ENCODE measurements around the gene ABCC10.
"Not testable (repeated sequence)": the region's sequence is repeated elsewhere in the genome, so short reads cannot be mapped to it uniquely, and the experiment has no call there.

Gene ABCC10

DNA sequence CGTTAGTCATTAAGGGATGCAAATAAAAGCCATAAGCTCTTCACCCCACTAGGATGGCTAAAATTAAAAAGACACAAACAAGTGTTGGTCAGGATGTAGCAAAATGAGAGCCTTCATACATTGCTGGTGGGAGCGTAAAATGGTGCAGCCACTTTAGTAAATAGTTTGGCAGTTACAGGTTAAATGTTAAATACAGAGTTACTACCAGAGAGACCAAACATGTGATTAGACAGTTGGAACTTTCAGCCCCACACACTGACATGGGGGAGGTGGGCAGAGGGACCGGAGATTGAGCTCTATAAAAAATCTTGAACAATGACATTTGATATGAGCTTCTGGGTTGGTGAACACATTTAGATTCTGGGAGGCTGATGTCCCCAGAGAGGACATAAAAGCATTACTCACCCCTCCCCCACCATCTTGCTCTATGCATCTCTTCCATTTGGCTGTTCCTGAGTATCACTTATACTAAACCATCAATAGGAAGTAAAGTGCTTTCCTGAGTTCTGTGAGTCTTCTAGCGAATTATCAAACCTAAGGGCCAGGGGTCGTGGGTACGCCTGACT, 37.5 kb upstream of the ABCC10 start:
- no peak for DNase-seq (ENCODE audit: insufficient read length, low spot score)
- no peak for FAIRE-seq
- TF ChIP-seq, protein P1, sequence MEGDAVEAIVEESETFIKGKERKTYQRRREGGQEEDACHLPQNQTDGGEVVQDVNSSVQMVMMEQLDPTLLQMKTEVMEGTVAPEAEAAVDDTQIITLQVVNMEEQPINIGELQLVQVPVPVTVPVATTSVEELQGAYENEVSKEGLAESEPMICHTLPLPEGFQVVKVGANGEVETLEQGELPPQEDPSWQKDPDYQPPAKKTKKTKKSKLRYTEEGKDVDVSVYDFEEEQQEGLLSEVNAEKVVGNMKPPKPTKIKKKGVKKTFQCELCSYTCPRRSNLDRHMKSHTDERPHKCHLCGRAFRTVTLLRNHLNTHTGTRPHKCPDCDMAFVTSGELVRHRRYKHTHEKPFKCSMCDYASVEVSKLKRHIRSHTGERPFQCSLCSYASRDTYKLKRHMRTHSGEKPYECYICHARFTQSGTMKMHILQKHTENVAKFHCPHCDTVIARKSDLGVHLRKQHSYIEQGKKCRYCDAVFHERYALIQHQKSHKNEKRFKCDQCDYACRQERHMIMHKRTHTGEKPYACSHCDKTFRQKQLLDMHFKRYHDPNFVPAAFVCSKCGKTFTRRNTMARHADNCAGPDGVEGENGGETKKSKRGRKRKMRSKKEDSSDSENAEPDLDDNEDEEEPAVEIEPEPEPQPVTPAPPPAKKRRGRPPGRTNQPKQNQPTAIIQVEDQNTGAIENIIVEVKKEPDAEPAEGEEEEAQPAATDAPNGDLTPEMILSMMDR (IDR thresholded peaks at IDR 0.05; ENCODE audit: insufficient read depth, missing control alignments), result no peak

DNA sequence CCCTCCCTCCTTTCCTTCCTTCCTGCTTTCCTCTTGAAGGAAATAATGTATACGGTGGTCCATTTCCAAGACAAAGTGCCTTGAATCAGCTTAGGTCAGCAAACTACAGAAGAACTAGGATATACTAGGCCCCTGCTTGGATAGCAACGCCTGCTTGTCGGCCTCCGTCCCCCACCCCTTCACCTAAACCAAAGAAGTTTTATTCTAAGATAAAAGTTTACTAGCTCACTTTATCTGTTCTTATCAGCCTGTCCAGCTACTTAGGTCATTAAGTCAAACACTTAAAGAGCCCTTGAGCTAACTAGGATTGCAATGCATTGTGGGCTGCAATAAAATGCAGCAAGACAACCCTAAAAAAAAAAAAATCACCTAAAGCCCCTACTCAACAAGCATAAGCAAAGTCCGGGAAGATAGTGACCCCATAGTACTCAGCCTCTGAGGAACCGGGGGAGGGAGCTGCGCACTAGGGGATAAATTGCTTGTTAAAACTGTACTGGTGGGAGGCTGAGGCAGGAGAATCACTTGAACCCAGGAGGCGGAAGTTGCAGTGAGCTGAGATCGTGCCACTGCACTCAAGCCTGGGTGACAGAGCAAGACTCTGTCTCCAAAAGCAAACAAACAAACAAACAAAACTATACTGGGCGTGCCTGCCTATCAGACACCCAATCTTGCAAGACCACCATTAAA, 36.4 kb upstream of the ABCC10 start:
- DNase-seq (ENCODE audit: insufficient read length, low spot score); FAIRE-seq: not testable (repeated sequence)

DNA sequence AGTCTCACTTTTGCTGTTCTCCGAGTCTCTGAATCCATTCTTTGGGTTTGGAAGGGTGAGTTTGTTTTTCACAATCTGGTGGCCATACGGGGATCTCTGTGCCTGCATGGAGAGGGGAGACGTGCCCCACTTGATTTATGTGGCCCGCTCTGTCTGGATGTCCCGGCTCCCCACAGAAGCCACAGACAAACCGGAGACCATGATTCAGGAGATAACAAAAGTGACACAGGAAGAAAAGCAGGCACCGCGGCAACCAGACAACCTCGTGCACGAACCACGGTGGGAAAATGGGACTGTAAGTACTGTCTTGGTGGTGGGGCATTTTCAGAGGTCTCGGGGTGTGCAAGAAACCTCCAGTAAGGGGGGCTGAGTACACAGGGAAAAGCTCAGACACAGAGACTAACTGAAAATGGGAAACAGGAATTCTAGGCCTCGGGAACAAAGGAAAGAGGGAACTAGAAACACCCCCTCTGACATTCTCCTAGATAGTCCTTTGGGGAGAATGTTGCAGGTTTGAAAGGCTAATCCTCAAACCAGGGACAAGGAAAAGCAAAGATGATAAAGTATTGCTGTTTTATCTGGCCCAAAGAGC, 35.8 kb upstream of the ABCC10 start:
- TF ChIP-seq, protein P1 (IDR thresholded peaks at IDR 0.05; ENCODE audit: insufficient read depth, missing control alignments), result no peak
- DNase-seq (ENCODE audit: insufficient read length, low spot score) (no peak), FAIRE-seq (no peak)

DNA sequence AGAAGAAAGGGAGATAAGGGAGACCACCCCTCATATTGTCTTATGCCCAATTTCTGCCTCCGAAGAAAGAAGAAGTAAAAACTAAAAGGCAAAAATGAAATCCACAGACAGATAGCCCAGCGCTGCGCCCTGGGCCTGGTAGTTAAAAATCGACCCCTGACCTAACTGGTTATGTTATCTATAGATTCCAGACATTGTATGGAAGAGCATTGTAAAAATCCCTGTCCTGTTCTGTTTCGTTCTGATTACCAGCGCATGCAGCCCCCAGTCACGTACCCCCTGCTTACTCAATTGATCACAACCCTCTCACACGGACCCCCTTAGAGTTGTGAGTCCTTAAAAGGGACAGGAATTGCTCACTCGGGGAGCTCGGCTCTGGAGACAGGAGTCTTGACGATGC, 34.2 kb upstream of the ABCC10 start:
- DNase-seq (ENCODE audit: insufficient read length, low spot score); FAIRE-seq: not testable (repeated sequence)

DNA sequence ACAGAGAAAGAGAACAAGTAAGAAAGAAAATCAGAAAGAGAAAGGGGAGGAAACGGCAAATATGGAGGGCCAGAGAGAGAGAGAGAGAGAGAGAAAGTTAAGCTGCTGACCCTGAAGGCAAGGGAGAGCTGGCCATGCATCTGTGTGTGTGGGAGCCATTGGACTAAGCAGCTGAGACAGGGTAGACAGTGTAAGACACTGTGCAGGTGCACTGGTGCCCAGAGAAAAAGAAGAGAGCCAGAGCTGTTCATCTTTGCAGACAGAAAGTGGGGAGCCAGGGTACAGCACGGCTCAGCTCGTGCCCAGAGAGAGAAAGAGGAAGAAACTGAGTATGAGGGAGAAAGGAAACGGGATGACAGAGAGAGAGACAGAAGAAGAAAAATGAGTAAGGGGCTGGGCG, 33.7 kb upstream of the ABCC10 start:
- DNase-seq (ENCODE audit: insufficient read length, low spot score) (no peak), FAIRE-seq (no peak)
- TF ChIP-seq, protein P1 (IDR thresholded peaks at IDR 0.05; ENCODE audit: insufficient read depth, missing control alignments), result no peak

DNA sequence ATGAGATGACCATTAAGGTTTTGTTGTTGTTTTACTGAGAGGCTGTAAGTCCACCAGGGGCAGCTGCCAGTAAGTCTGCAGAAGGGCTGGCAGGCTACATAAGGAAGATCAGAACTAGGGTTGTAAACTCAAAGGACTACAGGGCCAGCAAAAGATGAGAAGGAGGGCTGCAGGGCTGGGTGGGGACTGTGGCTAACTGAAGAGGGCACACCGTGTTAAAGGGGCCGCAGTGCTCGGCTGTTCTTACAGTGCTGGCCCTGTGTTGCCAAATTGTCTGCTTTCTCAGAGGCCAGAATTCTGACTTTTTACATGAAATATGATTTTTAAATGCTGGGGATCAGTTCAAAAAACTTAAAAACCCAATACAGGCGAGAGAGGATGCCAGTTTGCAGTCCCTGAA, 32.4 kb upstream of the ABCC10 start:
- no peak for DNase-seq (ENCODE audit: insufficient read length, low spot score)
- TF ChIP-seq, protein P1 (IDR thresholded peaks at IDR 0.05; ENCODE audit: insufficient read depth, missing control alignments), result no peak
- no peak for FAIRE-seq

DNA sequence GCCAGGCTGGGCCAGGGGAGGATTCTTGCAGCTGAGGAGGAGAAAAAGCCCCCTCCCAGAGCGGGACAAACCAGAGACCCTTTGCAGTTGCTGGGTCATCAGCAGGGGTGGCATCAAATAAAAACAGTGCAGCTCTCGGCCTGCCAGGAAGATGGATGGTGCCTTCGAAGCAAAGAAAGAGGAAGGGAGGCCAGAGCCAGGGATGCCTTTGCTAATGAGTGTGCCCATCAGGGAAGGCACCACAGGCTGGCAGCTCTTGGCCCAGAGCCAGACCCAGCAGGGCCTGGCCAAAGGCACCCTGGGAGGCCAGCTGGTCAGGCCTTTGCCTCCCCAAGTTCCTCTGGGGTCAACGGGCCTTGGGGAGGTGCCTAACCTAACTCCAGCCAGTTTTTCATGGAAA, 31.6 kb upstream of the ABCC10 start:
- no peak for FAIRE-seq
- TF ChIP-seq, protein P1 (IDR thresholded peaks at IDR 0.05; ENCODE audit: insufficient read depth, missing control alignments), result no peak
- no peak for DNase-seq (ENCODE audit: insufficient read length, low spot score)

DNA sequence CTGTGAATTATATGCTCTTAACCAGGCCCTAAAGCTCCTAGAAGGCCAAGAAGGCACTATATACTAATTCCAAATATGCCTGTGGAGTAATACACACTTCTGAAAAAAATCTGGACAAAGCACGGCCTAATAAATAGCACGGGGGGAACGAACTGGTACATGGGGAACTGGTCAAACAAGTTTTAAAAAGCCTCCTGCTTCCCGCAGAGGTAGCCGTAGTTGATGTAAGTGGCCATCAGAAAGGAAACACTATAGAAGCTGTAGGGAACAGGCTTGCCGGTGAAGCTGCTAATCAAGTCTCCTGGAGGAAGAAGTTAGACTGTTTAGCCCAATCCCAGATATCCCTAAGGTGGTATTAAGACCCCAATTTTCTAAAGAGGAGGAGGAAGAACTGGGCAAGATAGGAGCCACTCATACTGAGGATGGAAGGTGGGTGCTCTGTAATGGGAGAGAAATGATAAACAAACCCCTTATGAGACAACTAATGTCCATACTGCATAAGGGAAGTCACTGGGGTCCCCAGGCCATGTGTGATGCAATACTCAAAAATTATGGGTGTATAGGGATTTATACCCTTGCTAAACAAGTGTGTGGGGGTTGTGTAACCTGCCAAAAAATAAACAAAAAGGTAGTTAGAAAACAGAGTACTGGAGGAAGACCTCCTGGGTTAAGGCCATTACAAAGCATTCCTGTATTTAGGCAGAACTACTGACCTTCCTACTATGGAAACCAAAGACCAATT, 30.8 kb upstream of the ABCC10 start:
- FAIRE-seq (no peak), DNase-seq (ENCODE audit: insufficient read length, low spot score) (no peak)
- TF ChIP-seq, protein P1 (IDR thresholded peaks at IDR 0.05; ENCODE audit: insufficient read depth, missing control alignments), result no peak

All from D721Med (cell line).